ENCODE measurements around the gene TRMT61B. TPM values are rescaled to one million over a fixed set of nuclear protein-coding genes. Genes with fewer than 3 reads are reported as not detected.

Gene TRMT61B
- total RNA-seq, 1 experiment from 2014 or later: 21.7 TPM

DNA sequence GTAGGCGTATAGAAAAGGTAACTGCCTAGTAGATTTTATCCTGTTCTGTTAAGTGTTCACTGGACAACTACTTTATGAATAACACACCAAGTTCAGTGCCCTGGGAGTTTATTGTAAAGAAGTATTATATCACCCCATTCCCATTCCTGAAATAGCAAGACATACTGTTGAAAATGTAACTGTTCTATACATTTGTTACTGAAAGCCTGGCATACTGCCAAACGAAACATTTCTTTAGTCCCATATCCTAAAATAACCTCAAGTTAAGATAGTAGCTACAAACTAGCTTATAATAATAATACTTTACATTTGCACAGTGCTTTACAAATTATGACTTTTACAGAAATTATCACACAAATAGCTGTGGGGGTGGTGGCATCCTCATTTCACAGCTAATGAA lies 34.3 kb downstream of the TRMT61B start:
- Histone ChIP-seq H3K27ac (ENCODE audit: low read length) (no peak overlapping the region), H3K79me2 (ENCODE audit: low read length) (no peaks in the 10 kb centered on the region), H3K9ac (ENCODE audit: low read length) (no peak overlapping the region), H3K9me2 (replicated peaks; ENCODE audit: low read length) (no peaks in the 10 kb centered on the region), H3K36me3 (ENCODE audit: low read depth, low read length) (no peaks in the 10 kb centered on the region), H3K9me3 (ENCODE audit: low read length) (no peaks in the 10 kb centered on the region), H3K27me3 (ENCODE audit: low read length) (no peaks in the 10 kb centered on the region), H3K4me2 (ENCODE audit: low read length) (no peak overlapping the region), H3K4me3 (ENCODE audit: low read length) (no peak overlapping the region), H3K4me1 (ENCODE audit: insufficient read depth, low read length) (no peaks in the 10 kb centered on the region), H3F3A (ENCODE audit: low read length, unreplicated experiment) (no peaks in the 10 kb centered on the region), H2AFZ (ENCODE audit: low read length) (no peak overlapping the region), H4K20me1 (ENCODE audit: low read length) (no peaks in the 10 kb centered on the region)
- ChIA-PET CTCF (no interaction called here), POLR2A (ENCODE audit: unreplicated experiment) (no interaction called here)
- DNase-seq: no peak
- intact Hi-C loops (cut with micrococcal nuclease): no loop called here
- TF ChIP-seq EZH2 (IDR thresholded peaks at IDR 0.05; ENCODE audit: low read length, unreplicated experiment) (no peak), CTCF (conservative IDR thresholded peaks at IDR 0.05; ENCODE audit: low read depth, low read length) (no peak), EZH2phosphoT487 (IDR thresholded peaks at IDR 0.05; ENCODE audit: borderline replicate concordance, low read length) (no peak)
- no peak for ATAC-seq
- no TSS peak for BruUV-seq (replicated peaks)

DNA sequence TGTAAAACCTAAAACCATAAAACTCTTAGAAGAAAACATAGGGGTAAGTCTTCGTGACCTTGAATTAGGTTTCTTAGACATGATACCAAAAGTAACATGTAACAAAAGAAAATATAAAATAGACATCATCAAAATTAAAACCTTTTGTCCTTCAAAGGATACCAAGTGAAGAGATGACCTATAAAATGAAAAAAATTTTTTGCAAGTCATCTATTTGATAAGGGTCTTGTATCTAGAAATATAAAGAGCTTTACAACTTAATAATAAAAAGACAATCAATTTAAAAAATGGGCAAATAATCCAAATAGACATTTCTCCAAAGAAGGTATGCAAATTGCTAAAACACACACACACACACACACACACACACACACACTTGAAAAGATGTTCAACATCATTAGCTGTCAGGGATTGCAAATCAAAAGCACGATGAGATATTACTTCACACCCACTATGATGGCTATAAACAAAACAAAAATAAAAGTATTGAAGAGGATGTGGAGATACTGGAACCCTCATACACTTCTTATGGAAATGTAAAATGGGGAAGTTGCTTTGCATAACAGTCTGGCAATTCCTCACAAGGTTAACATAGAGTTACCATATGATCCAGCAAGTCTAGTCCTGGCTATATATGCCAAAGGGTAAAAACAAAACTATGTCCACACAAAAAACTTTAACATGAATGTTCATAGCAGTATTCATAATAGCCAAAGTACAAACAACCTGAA lies 36.2 kb downstream of the TRMT61B start:
- no peaks in the 10 kb centered on the region for H3F3A ChIP-seq (ENCODE audit: low read length, unreplicated experiment)
- ChIA-PET CTCF (no interaction called here), POLR2A (ENCODE audit: unreplicated experiment) (no interaction called here)
- no peaks in the 10 kb centered on the region for H3K9me3 ChIP-seq (ENCODE audit: low read length)
- H3K79me2 ChIP-seq (ENCODE audit: low read length): no peaks in the 10 kb centered on the region
- intact Hi-C loops (cut with micrococcal nuclease): no loop called here
- no peaks in the 10 kb centered on the region for H4K20me1 ChIP-seq (ENCODE audit: low read length)
- no peaks in the 10 kb centered on the region for H3K36me3 ChIP-seq (ENCODE audit: low read depth, low read length)
- no peak overlapping the region for H3K27ac ChIP-seq (ENCODE audit: low read length)
- H3K27me3 ChIP-seq (ENCODE audit: low read length): no peaks in the 10 kb centered on the region
- no TSS peak for BruUV-seq (replicated peaks)
- TF ChIP-seq EZH2 (IDR thresholded peaks at IDR 0.05; ENCODE audit: low read length, unreplicated experiment) (no peak), CTCF (conservative IDR thresholded peaks at IDR 0.05; ENCODE audit: low read depth, low read length) (no peak), EZH2phosphoT487 (IDR thresholded peaks at IDR 0.05; ENCODE audit: borderline replicate concordance, low read length) (no peak)
- no peak overlapping the region for H2AFZ ChIP-seq (ENCODE audit: low read length)
- H3K4me1 ChIP-seq (ENCODE audit: insufficient read depth, low read length): no peaks in the 10 kb centered on the region
- no peak overlapping the region for H3K9ac ChIP-seq (ENCODE audit: low read length)
- H3K9me2 ChIP-seq (replicated peaks; ENCODE audit: low read length): no peaks in the 10 kb centered on the region
- no peak for DNase-seq
- no peak overlapping the region for H3K4me3 ChIP-seq (ENCODE audit: low read length)
- H3K4me2 ChIP-seq (ENCODE audit: low read length): no peak overlapping the region
- ATAC-seq: no peak

GRCh38 chr2:28828382-28828781 lies 41.7 kb downstream of the TRMT61B start:
- no peak overlapping the region for H2AFZ ChIP-seq (ENCODE audit: low read length)
- no peaks in the 10 kb centered on the region for H3K9me2 ChIP-seq (replicated peaks; ENCODE audit: low read length)
- TF ChIP-seq EZH2 (IDR thresholded peaks at IDR 0.05; ENCODE audit: low read length, unreplicated experiment) (no peak), EZH2phosphoT487 (IDR thresholded peaks at IDR 0.05; ENCODE audit: borderline replicate concordance, low read length) (no peak), CTCF (conservative IDR thresholded peaks at IDR 0.05; ENCODE audit: low read depth, low read length) (no peak)
- intact Hi-C loops (cut with micrococcal nuclease): no loop called here
- DNase-seq: no peak
- H3K9me3 ChIP-seq (ENCODE audit: low read length): no peaks in the 10 kb centered on the region
- H4K20me1 ChIP-seq (ENCODE audit: low read length): no peaks in the 10 kb centered on the region
- no peak overlapping the region for H3K27ac ChIP-seq (ENCODE audit: low read length)
- H3F3A ChIP-seq (ENCODE audit: low read length, unreplicated experiment): no peaks in the 10 kb centered on the region
- no peak overlapping the region for H3K4me2 ChIP-seq (ENCODE audit: low read length)
- no peak for ATAC-seq
- no peaks in the 10 kb centered on the region for H3K36me3 ChIP-seq (ENCODE audit: low read depth, low read length)
- CTCF ChIA-PET: no interaction called here
- POLR2A ChIA-PET (ENCODE audit: unreplicated experiment): no interaction called here
- no peaks in the 10 kb centered on the region for H3K79me2 ChIP-seq (ENCODE audit: low read length)
- BruUV-seq (replicated peaks): no TSS peak
- no peak overlapping the region for H3K9ac ChIP-seq (ENCODE audit: low read length)
- H3K4me1 ChIP-seq (ENCODE audit: insufficient read depth, low read length): no peaks in the 10 kb centered on the region
- no peaks in the 10 kb centered on the region for H3K27me3 ChIP-seq (ENCODE audit: low read length)
- H3K4me3 ChIP-seq (ENCODE audit: low read length): no peak overlapping the region
